Measurements from ENCODE around the gene APBB2. TPM values are rescaled to one million over a fixed set of nuclear protein-coding genes. Genes with fewer than 3 reads are reported as not detected.

APBB2 gene
- total RNA-seq, 2 experiments from 2014 or later: 0.22 TPM; not detected in 1

DNA sequence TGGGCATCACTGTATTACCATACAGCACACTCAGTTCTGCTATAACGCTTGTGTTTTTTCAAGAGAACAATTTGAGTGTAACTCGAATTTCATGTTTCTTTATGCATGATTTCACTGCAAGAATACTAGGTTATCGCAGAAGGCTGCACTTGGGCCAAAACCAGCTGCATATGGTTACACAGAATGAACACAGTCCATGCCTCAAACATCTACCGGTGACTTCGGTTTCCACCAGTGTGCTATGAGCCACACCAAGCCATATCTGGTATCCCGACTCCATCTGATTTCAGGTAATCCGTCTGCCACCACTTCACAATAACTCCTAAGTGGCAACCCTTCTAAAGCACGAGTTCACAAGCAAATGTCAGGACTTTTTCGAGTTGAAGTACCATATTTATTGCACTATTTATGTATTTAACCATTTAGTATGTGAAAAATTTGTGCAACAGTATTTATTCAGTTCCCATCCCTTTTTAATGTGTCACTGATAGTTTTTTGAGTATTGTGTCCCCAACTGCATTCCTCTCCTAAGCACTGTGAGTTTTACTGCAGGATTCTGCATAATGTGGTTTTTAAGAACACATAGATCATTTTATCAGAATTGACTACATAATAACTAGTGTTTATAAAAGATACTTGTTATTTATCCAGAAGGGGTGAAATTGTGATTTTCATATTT lies 111.8 kb downstream of the APBB2 start:
- no peaks in the 10 kb centered on the region for H3K9me3 Mint-ChIP-seq
- Histone ChIP-seq H3K36me3 (ENCODE audit: insufficient read depth, low read length) (no peaks in the 10 kb centered on the region), H3K27ac (ENCODE audit: low read depth in 1 of 2, low read length in 2 of 2) (no peak overlapping the region), H3K4me1 (ENCODE audit: insufficient read depth, low read length) (no peaks in the 10 kb centered on the region), H3K4me3 (ENCODE audit: low read length) (no peak overlapping the region), H3K27me3 (ENCODE audit: control insufficient read depth in 1 of 2, insufficient read depth in 2 of 2, low read length in 2 of 2) (no peaks in the 10 kb centered on the region), H3K9me3 (ENCODE audit: control insufficient read depth in 1 of 2, insufficient read depth in 1 of 2, low read length in 2 of 2) (no peaks in the 10 kb centered on the region)
- CTCF ChIA-PET: no interaction called here
- H3K27ac Mint-ChIP-seq: no peak overlapping the region
- ATAC-seq (ENCODE audit: poor library complexity): no peak
- TF ChIP-seq, protein P1, sequence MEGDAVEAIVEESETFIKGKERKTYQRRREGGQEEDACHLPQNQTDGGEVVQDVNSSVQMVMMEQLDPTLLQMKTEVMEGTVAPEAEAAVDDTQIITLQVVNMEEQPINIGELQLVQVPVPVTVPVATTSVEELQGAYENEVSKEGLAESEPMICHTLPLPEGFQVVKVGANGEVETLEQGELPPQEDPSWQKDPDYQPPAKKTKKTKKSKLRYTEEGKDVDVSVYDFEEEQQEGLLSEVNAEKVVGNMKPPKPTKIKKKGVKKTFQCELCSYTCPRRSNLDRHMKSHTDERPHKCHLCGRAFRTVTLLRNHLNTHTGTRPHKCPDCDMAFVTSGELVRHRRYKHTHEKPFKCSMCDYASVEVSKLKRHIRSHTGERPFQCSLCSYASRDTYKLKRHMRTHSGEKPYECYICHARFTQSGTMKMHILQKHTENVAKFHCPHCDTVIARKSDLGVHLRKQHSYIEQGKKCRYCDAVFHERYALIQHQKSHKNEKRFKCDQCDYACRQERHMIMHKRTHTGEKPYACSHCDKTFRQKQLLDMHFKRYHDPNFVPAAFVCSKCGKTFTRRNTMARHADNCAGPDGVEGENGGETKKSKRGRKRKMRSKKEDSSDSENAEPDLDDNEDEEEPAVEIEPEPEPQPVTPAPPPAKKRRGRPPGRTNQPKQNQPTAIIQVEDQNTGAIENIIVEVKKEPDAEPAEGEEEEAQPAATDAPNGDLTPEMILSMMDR (IDR thresholded peaks at IDR 0.05): no peak
- intact Hi-C loops (cut with DNase I, micrococcal nuclease): no loop called here
- no peaks in the 10 kb centered on the region for H3K36me3 Mint-ChIP-seq (ENCODE audit: low read depth)
- POLR2A ChIA-PET: no interaction called here
- no peaks in the 10 kb centered on the region for H3K4me1 Mint-ChIP-seq (ENCODE audit: low read depth)
- H3K27me3 Mint-ChIP-seq: peaks cover 2% of the 10 kb centered on the region
- DNase-seq: no peak
- no peak overlapping the region for H3K4me3 Mint-ChIP-seq

DNA sequence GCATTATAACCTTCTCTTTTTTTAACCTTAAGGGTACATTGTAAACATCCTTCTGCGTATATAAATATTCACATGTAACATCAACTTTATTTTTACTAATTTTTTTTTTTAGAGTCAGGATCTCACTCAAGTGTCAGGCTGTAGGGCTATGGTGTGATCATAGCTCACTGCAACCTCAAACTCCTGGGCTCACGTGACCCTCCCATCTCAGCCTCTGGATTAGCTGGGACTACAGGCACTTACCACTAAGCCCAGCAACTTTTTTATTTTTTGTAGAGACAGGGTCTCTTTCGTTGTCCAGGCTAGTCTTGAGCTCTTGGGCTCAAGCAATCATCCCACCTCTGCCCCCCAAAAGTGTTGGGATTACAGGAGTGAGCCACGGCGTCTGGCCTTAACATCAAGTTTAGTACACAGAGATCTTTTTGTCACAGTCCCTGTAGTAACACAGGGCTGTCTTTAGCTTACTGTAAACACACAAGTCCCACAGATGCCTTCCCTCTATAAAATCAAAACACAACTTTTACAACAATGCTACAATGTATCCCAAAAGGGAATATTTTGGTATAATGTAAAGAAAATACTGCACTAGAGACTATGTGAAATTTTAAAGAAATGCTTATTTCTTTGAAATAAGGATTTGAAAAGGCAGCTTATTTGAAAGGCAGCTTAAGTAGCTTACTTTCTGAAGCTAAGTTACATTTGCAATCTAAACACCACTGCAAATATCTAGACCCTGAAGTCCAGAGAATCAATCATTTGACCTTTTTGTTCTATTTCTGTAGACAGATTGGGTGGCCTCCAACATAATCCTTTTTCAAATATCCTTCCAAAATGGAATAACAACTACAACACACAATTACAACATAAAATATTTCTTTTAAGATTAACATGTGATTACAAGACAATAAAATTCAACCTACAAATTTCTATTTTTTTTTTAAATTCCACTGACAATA lies 116.0 kb downstream of the APBB2 start:
- H3K4me3 ChIP-seq (ENCODE audit: low read length): no peak overlapping the region
- no peaks in the 10 kb centered on the region for H3K27me3 ChIP-seq (ENCODE audit: control insufficient read depth in 1 of 2, insufficient read depth in 2 of 2, low read length in 2 of 2)
- Mint-ChIP-seq H3K27me3 (peaks cover 14% of the 10 kb centered on the region), H3K36me3 (ENCODE audit: low read depth) (no peaks in the 10 kb centered on the region), H3K9me3 (no peaks in the 10 kb centered on the region), H3K4me3 (no peak overlapping the region), H3K27ac (no peak overlapping the region), H3K4me1 (ENCODE audit: low read depth) (no peaks in the 10 kb centered on the region)
- ATAC-seq (ENCODE audit: poor library complexity): no peak
- no peak overlapping the region for H3K27ac ChIP-seq (ENCODE audit: low read depth in 1 of 2, low read length in 2 of 2)
- ChIA-PET CTCF (no interaction called here), POLR2A (no interaction called here)
- TF ChIP-seq, protein P1 (IDR thresholded peaks at IDR 0.05): no peak
- no peaks in the 10 kb centered on the region for H3K36me3 ChIP-seq (ENCODE audit: insufficient read depth, low read length)
- intact Hi-C loops (cut with DNase I, micrococcal nuclease): no loop called here
- DNase-seq: no peak
- H3K4me1 ChIP-seq (ENCODE audit: insufficient read depth, low read length): no peaks in the 10 kb centered on the region
- H3K9me3 ChIP-seq (ENCODE audit: control insufficient read depth in 1 of 2, insufficient read depth in 1 of 2, low read length in 2 of 2): no peaks in the 10 kb centered on the region

DNA sequence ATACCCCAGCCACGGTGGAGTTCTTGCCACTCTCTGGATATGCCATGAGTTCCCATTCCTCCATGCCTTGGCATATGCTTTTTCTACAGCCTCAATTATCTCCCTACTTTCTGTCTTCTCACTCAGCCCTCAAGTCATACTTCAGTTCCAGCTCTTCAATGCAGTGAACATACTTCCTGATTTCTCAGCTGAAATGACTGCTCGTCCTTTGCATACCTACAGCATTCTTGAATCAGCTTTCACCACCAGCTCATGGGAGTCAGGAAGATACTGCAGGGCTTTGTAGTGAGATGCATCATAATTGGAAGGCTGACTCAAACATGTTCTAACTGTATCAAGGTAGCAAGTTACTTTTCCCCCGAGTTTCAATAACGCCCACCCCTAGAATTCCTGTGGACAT lies 118.4 kb downstream of the APBB2 start:
- Mint-ChIP-seq H3K4me3 (no peak overlapping the region), H3K36me3 (ENCODE audit: low read depth) (no peaks in the 10 kb centered on the region), H3K4me1 (ENCODE audit: low read depth) (no peaks in the 10 kb centered on the region), H3K27me3 (peaks cover 14% of the 10 kb centered on the region), H3K27ac (no peak overlapping the region), H3K9me3 (no peaks in the 10 kb centered on the region)
- TF ChIP-seq, protein P1 (IDR thresholded peaks at IDR 0.05): no peak
- no peaks in the 10 kb centered on the region for H3K9me3 ChIP-seq (ENCODE audit: control insufficient read depth in 1 of 2, insufficient read depth in 1 of 2, low read length in 2 of 2)
- no peak overlapping the region for H3K27ac ChIP-seq (ENCODE audit: low read depth in 1 of 2, low read length in 2 of 2)
- ATAC-seq (ENCODE audit: poor library complexity) (no peak), DNase-seq (no peak)
- H3K27me3 ChIP-seq (ENCODE audit: control insufficient read depth in 1 of 2, insufficient read depth in 2 of 2, low read length in 2 of 2): no peaks in the 10 kb centered on the region
- POLR2A ChIA-PET: no interaction called here
- H3K4me1 ChIP-seq (ENCODE audit: insufficient read depth, low read length): no peaks in the 10 kb centered on the region
- CTCF ChIA-PET: no interaction called here
- no peak overlapping the region for H3K4me3 ChIP-seq (ENCODE audit: low read length)
- intact Hi-C loops (cut with DNase I, micrococcal nuclease): no loop called here
- no peaks in the 10 kb centered on the region for H3K36me3 ChIP-seq (ENCODE audit: insufficient read depth, low read length)
